Astrocyte of the spinal cord (primary cell): Measurements from ENCODE around the gene GLCCI1.

ENCODE experiments used
- DNase-seq: peaks from one replicate; pipeline ENCODE4 v3.0.0; 2011; ENCODE audit warnings: low read depth, low spot score
- H3K4me3 ChIP-seq: 2 replicates; pipeline ENCODE4 v1.5.1; 2011; ENCODE audit warnings: low read depth, mild to moderate bottlenecking, low read length, moderate library complexity
- in situ Hi-C: cut with HindIII; loops from 2 replicates; pipeline ENCODE4 v1.10.0; 2017; ENCODE audit warnings: low sequenced_read_pairs
- TF ChIP-seq, protein P1 (sequence below): IDR thresholded peaks from 2 replicates; pipeline ENCODE4 v1.5.1; 2012; ENCODE audit warnings: low read depth, mild to moderate bottlenecking, low read length, inconsistent platforms

GLCCI1 gene

DNA sequence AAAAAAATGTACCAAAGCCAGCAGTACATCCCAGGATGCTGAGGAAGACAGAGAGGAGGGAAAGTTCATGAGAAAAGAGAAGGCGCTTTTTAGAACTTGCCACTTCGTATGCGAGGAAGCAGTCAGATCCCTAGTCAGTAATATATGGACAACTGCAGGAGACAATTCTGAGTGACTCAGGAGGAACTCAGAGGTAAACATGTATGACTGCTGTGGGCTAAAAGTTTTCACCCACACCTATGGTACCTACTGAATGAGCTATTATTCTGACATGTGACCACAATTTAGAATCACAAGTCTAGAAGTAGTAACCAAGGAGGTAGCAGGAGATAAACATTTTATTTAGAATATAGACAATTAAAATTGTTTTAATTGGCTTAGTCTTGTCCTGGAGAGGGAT lies 166.8 kb downstream of the GLCCI1 start:
- no peak for DNase-seq
- TF ChIP-seq, protein P1, sequence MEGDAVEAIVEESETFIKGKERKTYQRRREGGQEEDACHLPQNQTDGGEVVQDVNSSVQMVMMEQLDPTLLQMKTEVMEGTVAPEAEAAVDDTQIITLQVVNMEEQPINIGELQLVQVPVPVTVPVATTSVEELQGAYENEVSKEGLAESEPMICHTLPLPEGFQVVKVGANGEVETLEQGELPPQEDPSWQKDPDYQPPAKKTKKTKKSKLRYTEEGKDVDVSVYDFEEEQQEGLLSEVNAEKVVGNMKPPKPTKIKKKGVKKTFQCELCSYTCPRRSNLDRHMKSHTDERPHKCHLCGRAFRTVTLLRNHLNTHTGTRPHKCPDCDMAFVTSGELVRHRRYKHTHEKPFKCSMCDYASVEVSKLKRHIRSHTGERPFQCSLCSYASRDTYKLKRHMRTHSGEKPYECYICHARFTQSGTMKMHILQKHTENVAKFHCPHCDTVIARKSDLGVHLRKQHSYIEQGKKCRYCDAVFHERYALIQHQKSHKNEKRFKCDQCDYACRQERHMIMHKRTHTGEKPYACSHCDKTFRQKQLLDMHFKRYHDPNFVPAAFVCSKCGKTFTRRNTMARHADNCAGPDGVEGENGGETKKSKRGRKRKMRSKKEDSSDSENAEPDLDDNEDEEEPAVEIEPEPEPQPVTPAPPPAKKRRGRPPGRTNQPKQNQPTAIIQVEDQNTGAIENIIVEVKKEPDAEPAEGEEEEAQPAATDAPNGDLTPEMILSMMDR, result no peak
- in situ Hi-C loops, result no loop called here
- H3K4me3 ChIP-seq, result no peak overlapping the region

DNA sequence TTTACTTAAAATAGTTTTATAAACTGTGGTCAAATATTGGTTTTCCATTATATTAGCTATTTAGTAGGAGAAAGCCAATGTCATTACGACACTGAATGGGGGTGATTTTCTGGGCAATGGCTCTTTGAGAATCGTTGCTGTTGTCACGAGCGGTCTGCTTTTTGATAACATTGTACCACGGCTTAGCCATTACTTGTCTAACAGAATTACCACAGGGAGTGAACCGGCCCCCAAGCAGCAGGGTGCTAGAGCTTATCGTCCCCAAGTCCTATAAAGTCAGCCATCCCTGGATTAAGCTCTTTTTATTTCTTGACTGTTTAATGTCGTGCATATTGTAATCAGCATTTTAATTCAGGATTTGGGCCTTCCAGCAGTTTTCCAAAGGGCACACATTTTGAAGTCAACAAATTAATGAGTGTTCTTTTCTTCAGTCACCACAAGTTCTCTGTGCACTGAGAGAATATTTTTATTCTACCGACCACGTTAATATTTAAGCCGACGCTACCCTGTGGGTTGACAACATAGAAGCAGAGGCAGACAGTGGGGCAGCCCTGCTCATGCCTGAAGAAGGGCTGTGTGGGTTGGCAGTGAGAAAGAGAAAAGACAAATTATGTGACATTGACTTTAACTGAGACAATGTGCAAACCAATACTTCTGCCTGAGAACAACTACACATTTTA lies 167.6 kb downstream of the GLCCI1 start:
- H3K4me3 ChIP-seq, result no peak overlapping the region
- in situ Hi-C loops, result no loop called here
- DNase-seq, result no peak
- TF ChIP-seq, protein P1, result no peak
